GM23338 (cell line): ENCODE data around the gene WDR73. TPM values are rescaled to one million over a fixed set of nuclear protein-coding genes. Genes with fewer than 3 reads are reported as not detected.

ENCODE experiments used
- ATAC-seq: fragments of 200-7000 bp; cut with Tn5 transposase; 3 replicates; pipeline ENCODE4 v1.9.1; 2020
- DNase-seq: peaks from one replicate; pipeline ENCODE4 v3.0.0-alpha.2; 2015; ENCODE audit warnings: low spot score
- H2AFZ ChIP-seq: fragments of 200-600 bp; sonication (generic); 2 replicates; pipeline ENCODE4 v1.8.0; 2016; ENCODE audit warnings: antibody characterized with exemption, mild to moderate bottlenecking, moderate library complexity
- H3F3A ChIP-seq: fragments of 200-600 bp; sonication (generic); replicated peaks from 2 replicates; pipeline ENCODE4 v1.8.0; 2017; ENCODE audit warnings: antibody characterized with exemption, mixed run types, low read depth
- H3K27ac ChIP-seq: fragments of 200-600 bp; sonication (generic); 2 replicates; pipeline ENCODE4 v1.6.1; 2016; ENCODE audit warnings: low read depth
- H3K27me3 ChIP-seq: fragments of 200-600 bp; sonication (generic); 2 replicates; pipeline ENCODE4 v1.8.0; 2016; ENCODE audit warnings: mild to moderate bottlenecking, mixed run types, moderate library complexity; ENCODE audit not compliant: insufficient read depth
- H3K36me3 ChIP-seq: fragments of 200-600 bp; sonication (generic); 2 replicates; pipeline ENCODE4 v1.8.0; 2016; ENCODE audit warnings: mild to moderate bottlenecking; ENCODE audit not compliant: insufficient read depth
- H3K4me1 ChIP-seq: fragments of 200-600 bp; sonication (generic); 2 replicates; pipeline ENCODE4 v1.8.0; 2016; ENCODE audit warnings: mild to moderate bottlenecking, moderate library complexity; ENCODE audit not compliant: insufficient read depth
- H3K4me2 ChIP-seq: fragments of 200-600 bp; sonication (generic); 2 replicates; pipeline ENCODE4 v1.7.1; 2017; ENCODE audit warnings: mixed run types
- H3K4me3 ChIP-seq: fragments of 200-600 bp; sonication (generic); 2 replicates; pipeline ENCODE4 v1.6.1; 2016; ENCODE audit warnings: mixed run types
- H3K79me2 ChIP-seq: fragments of 200-600 bp; sonication (generic); replicated peaks from 2 replicates; pipeline ENCODE4 v1.8.0; 2017; ENCODE audit warnings: mild to moderate bottlenecking; ENCODE audit not compliant: insufficient read depth
- H3K9me2 ChIP-seq: fragments of 200-600 bp; sonication (generic); 2 replicates; pipeline ENCODE4 v1.8.0; 2017; ENCODE audit not compliant: insufficient read depth
- H4K20me1 ChIP-seq: fragments of 200-600 bp; sonication (generic); replicated peaks from 2 replicates; pipeline ENCODE4 v1.8.0; 2017; ENCODE audit warnings: mild to moderate bottlenecking; ENCODE audit not compliant: insufficient read depth
- H3K27ac Mint-ChIP-seq: 2 replicates; pipeline ENCODE4 v1.8.0; 2020; ENCODE audit warnings: inconsistent platforms, mild to moderate bottlenecking, moderate library complexity, mixed read lengths
- H3K27me3 Mint-ChIP-seq: 3 replicates; pipeline ENCODE4 v1.8.0; 2022; ENCODE audit warnings: low read depth, mild to moderate bottlenecking, moderate library complexity, mixed read lengths, inconsistent platforms; ENCODE audit not compliant: insufficient read depth, poor library complexity
- H3K36me3 Mint-ChIP-seq: 3 replicates; pipeline ENCODE4 v1.8.0; 2021; ENCODE audit warnings: low read depth, mild to moderate bottlenecking, inconsistent platforms, moderate library complexity, mixed read lengths
- H3K4me1 Mint-ChIP-seq: 3 replicates; pipeline ENCODE4 v1.8.0; 2020; ENCODE audit warnings: mild to moderate bottlenecking, inconsistent platforms, mixed read lengths
- H3K4me3 Mint-ChIP-seq: 3 replicates; pipeline ENCODE4 v1.8.0; 2021; ENCODE audit warnings: moderate library complexity, mild to moderate bottlenecking, inconsistent platforms, mixed read lengths
- H3K9me3 Mint-ChIP-seq: 3 replicates; pipeline ENCODE4 v1.8.0; 2020; ENCODE audit warnings: moderate library complexity, mild to moderate bottlenecking, inconsistent platforms, mixed read lengths
- CREB1 ChIP-seq: fragments of 250-450 bp; sonication (Bioruptor Pico); IDR thresholded peaks from 2 replicates; pipeline ENCODE4 v1.5.0; 2020; ENCODE audit warnings: low read depth, mild to moderate bottlenecking, moderate library complexity
- CTCF ChIP-seq, 2 experiments: fragments of 200-600 bp in 1 of 2; sonication (generic) in 1 of 2; conservative IDR thresholded peaks; 2 replicates each; pipeline versions ENCODE4 v1.5.1 to v1.6.1; 2016 to 2017; ENCODE audit warnings: antibody characterized with exemption in 2 of 2, low read depth in 2 of 2, mild to moderate bottlenecking in 2 of 2, moderate library complexity in 1 of 2
- ETS1 ChIP-seq: IDR thresholded peaks from 2 replicates; pipeline ENCODE4 v1.6.1; 2016; ENCODE audit warnings: antibody characterized with exemption
- EZH2 ChIP-seq: fragments of 200-600 bp; sonication (generic); IDR thresholded peaks from one replicate; pipeline ENCODE4 v1.8.0; 2017; ENCODE audit warnings: antibody characterized with exemption, mild to moderate bottlenecking, low read depth; ENCODE audit not compliant: unreplicated experiment
- EZH2phosphoT487 ChIP-seq: fragments of 200-600 bp; sonication (generic); IDR thresholded peaks from one replicate; pipeline ENCODE4 v1.8.1; 2018; ENCODE audit warnings: antibody characterized with exemption; ENCODE audit not compliant: unreplicated experiment
- JUNB ChIP-seq: IDR thresholded peaks from one replicate; pipeline ENCODE4 v1.6.1; 2016; ENCODE audit warnings: antibody characterized with exemption; ENCODE audit not compliant: unreplicated experiment
- NANOG ChIP-seq: IDR thresholded peaks from 2 replicates; pipeline ENCODE4 v1.6.1; 2016; ENCODE audit warnings: antibody characterized with exemption, borderline replicate concordance
- POLR2AphosphoS5 ChIP-seq: IDR thresholded peaks from 2 replicates; pipeline ENCODE4 v1.6.1; 2016; ENCODE audit warnings: antibody characterized with exemption, low read depth
- REST ChIP-seq: IDR thresholded peaks from one replicate; pipeline ENCODE4 v1.6.1; 2018; ENCODE audit warnings: antibody characterized with exemption; ENCODE audit not compliant: unreplicated experiment
- ZNF114 ChIP-seq: fragments of 250-450 bp; sonication (Bioruptor Pico); IDR thresholded peaks from 2 replicates; pipeline ENCODE4 v1.5.0; 2020; ENCODE audit warnings: mild to moderate bottlenecking, moderate library complexity
- ZNF331 ChIP-seq: fragments of 250-450 bp; sonication (Bioruptor Pico); IDR thresholded peaks from 2 replicates; pipeline ENCODE4 v1.5.0; 2020; ENCODE audit warnings: low read depth, mild to moderate bottlenecking, moderate library complexity
- ZNF462 ChIP-seq: fragments of 250-450 bp; sonication (Bioruptor Pico); IDR thresholded peaks from 2 replicates; pipeline ENCODE4 v1.5.0; 2020; ENCODE audit warnings: mild to moderate bottlenecking, moderate library complexity
- polyA plus RNA-seq: library from polyadenylated mRNA; unstranded; fragments of >200 nt; fragmentation: Nextera tagmentation; extraction: Ambion mirVana; gene quantifications from 2 replicates; pipeline ENCODE4 v1.2.1, GENCODE V29; 2016
- total RNA-seq: library from RNA; depleted of rRNA; stranded (reverse); fragments of >200 nt; shearing (Covaris generic); gene quantifications from 2 replicates; pipeline ENCODE4 v1.2.3, GENCODE V29; 2014

The WDR73 gene
- total and polyA plus RNA-seq, 2 experiments from 2014 or later: 14.8 to 25.2 TPM

GRCh38 chr15:84597296-84597695, 56.8 kb downstream of the WDR73 start (continued):
- TF ChIP-seq ZNF462 (CRISPR knock-in tag) (no peak), CREB1 (no peak), EZH2 (no peak), POLR2AphosphoS5 (no peak), JUNB (no peak)

GRCh38 chr15:84595660-84596059, 58.4 kb downstream of the WDR73 start:
- Histone ChIP-seq H3K27ac (no peak overlapping the region), H2AFZ (no peak overlapping the region), H3K79me2 (no peaks in the 10 kb centered on the region), H3K4me2 (no peak overlapping the region), H3K4me3 (no peak overlapping the region), H3K27me3 (no peaks in the 10 kb centered on the region), H3K4me1 (peaks cover 8% of the 10 kb centered on the region; the same call in 1 of the 2 replicates), H3K9me2 (no peaks in the 10 kb centered on the region), H3K36me3 (no peaks in the 10 kb centered on the region), H3F3A (peaks cover 8% of the 10 kb centered on the region), H4K20me1 (no peaks in the 10 kb centered on the region)
- ATAC-seq: no peak
- no peak for DNase-seq
- Mint-ChIP-seq H3K9me3 (peaks cover 26% of the 10 kb centered on the region), H3K27ac (no peak overlapping the region), H3K36me3 (peaks cover 23% of the 10 kb centered on the region), H3K4me3 (no peak overlapping the region), H3K27me3 (peaks cover 35% of the 10 kb centered on the region), H3K4me1 (peaks cover 35% of the 10 kb centered on the region)
- TF ChIP-seq ZNF331 (CRISPR knock-in tag): no peak
- TF ChIP-seq NANOG: no peak
- no peak for TF ChIP-seq ETS1
- no peak for TF ChIP-seq ZNF114 (CRISPR knock-in tag)
- TF ChIP-seq EZH2phosphoT487: no peak
- TF ChIP-seq CREB1: no peak
- TF ChIP-seq REST: no peak
- TF ChIP-seq EZH2: no peak
- TF ChIP-seq POLR2AphosphoS5: no peak
- TF ChIP-seq CTCF (conservative IDR thresholded peaks at IDR 0.05; ENCODE audit: low read depth in 2 of 2): no peak
